Panc1 (cell line): Measurements from ENCODE around the gene HMGN2. TPM values are rescaled to one million over a fixed set of nuclear protein-coding genes. Genes with fewer than 3 reads are reported as not detected.

ENCODE experiments used
- ATAC-seq: fragments of 200-7000 bp; cut with Tn5 transposase; 2 replicates; pipeline ENCODE4 v1.9.1; 2020; ENCODE audit warnings: mild to moderate bottlenecking, moderate library complexity
- BruUV-seq: library from RNA; stranded (reverse); fragments of 400-500 nt; replicated peaks from 2 replicates; lab custom pipeline; 2021; lab: Mats Ljungman, UMichigan
- CTCF ChIA-PET: fragments of 300-600 bp; sonication (Branson Sonifier 250); formaldehyde crosslinking; loops from one replicate; lab custom pipeline; 2022; ENCODE audit warnings: antibody characterized with exemption; lab: Charles Lee
- POLR2A ChIA-PET: fragments of 300-600 bp; sonication (Branson Sonifier 250); formaldehyde crosslinking; loops from one replicate; lab custom pipeline; 2022; ENCODE audit warnings: antibody characterized with exemption; lab: Charles Lee
- DNase-seq: peaks from one replicate; pipeline ENCODE4 v3.0.0-alpha.2; 2010; ENCODE audit warnings: low read depth, low spot score
- H3K27ac ChIP-seq: 2 replicates; pipeline ENCODE4 v1.5.1; 2011; ENCODE audit warnings: mild to moderate bottlenecking, low read length, inconsistent platforms
- H3K27me3 ChIP-seq: fragments of 200-500 bp; sonication (Bioruptor generic); 2 replicates; pipeline ENCODE4 v1.6.0; 2014; ENCODE audit warnings: low read length, inconsistent platforms; ENCODE audit not compliant: control insufficient read depth, insufficient read depth
- H3K36me3 ChIP-seq: fragments of 200-500 bp; sonication (Bioruptor generic); 2 replicates; pipeline ENCODE4 v1.5.1; 2014; ENCODE audit warnings: inconsistent platforms, mild to moderate bottlenecking, low read length, moderate library complexity; ENCODE audit not compliant: control insufficient read depth, insufficient read depth
- H3K4me1 ChIP-seq: 2 replicates; pipeline ENCODE4 v1.5.1; 2011; ENCODE audit warnings: inconsistent platforms, mild to moderate bottlenecking, low read length, moderate library complexity; ENCODE audit not compliant: control insufficient read depth, insufficient read depth
- H3K4me3 ChIP-seq, 2 experiments: 2 replicates each; pipeline ENCODE4 v1.5.1; 2011 to 2012; ENCODE audit warnings: low read depth in 2 of 2, low read length in 2 of 2, mild to moderate bottlenecking in 2 of 2, inconsistent platforms in 1 of 2, moderate library complexity in 1 of 2
- H3K9me3 ChIP-seq: fragments of 200-500 bp; sonication (Bioruptor generic); 2 replicates; pipeline ENCODE4 v1.5.1; 2014; ENCODE audit warnings: low read depth, mild to moderate bottlenecking, inconsistent platforms, low read length, moderate library complexity; ENCODE audit not compliant: control insufficient read depth, insufficient read depth
- POLR2AphosphoS5 ChIP-seq: IDR thresholded peaks from 2 replicates; pipeline ENCODE4 v1.6.1; 2012; ENCODE audit warnings: mild to moderate bottlenecking, low read depth, low read length, moderate library complexity
- SIN3A ChIP-seq: IDR thresholded peaks from 2 replicates; pipeline ENCODE4 v1.6.1; 2012; ENCODE audit warnings: low read depth, mild to moderate bottlenecking, low read length, moderate library complexity, borderline replicate concordance; ENCODE audit not compliant: insufficient read depth
- TCF7L2 ChIP-seq: IDR thresholded peaks from 2 replicates; pipeline ENCODE4 v1.6.1; 2011; ENCODE audit warnings: mild to moderate bottlenecking, low read depth, low read length, inconsistent platforms
- in situ Hi-C: cut with HindIII; loops from 2 replicates; pipeline ENCODE4 v1.10.0; 2016; ENCODE audit warnings: low sequenced_read_pairs, low pct_unique_long_range_greater_than_20kb
- intact Hi-C: fragments of 100-400 bp; cut with micrococcal nuclease; formaldehyde crosslinking; loops from one replicate; pipeline ENCODE4 v1.10.0; 2022; ENCODE audit not compliant: unreplicated experiment
- total RNA-seq: library from RNA; stranded (reverse); gene quantifications from one replicate; pipeline ENCODE4 v1.2.1, GENCODE V29; 2021; ENCODE audit not compliant: unreplicated experiment
- TF ChIP-seq, protein P1 (sequence below): fragments of 450-650 bp; IDR thresholded peaks from 2 replicates; pipeline ENCODE4 v1.5.1; 2017; ENCODE audit warnings: mild to moderate bottlenecking
- TF ChIP-seq, protein P2 (sequence below), 2 experiments: IDR thresholded peaks; 2 replicates each; pipeline ENCODE4 v1.6.1; 2011 to 2012; ENCODE audit warnings: low read depth in 2 of 2, control low read depth in 1 of 2, low read length in 1 of 2, mild to moderate bottlenecking in 1 of 2, moderate library complexity in 1 of 2; ENCODE audit not compliant: insufficient read depth in 1 of 2

The HMGN2 gene
- total RNA-seq, 1 experiment from 2014 or later: 496 TPM

GRCh38 chr1:26521669-26522030 is 49.4 kb downstream of the HMGN2 start:
- TF ChIP-seq, protein P1, sequence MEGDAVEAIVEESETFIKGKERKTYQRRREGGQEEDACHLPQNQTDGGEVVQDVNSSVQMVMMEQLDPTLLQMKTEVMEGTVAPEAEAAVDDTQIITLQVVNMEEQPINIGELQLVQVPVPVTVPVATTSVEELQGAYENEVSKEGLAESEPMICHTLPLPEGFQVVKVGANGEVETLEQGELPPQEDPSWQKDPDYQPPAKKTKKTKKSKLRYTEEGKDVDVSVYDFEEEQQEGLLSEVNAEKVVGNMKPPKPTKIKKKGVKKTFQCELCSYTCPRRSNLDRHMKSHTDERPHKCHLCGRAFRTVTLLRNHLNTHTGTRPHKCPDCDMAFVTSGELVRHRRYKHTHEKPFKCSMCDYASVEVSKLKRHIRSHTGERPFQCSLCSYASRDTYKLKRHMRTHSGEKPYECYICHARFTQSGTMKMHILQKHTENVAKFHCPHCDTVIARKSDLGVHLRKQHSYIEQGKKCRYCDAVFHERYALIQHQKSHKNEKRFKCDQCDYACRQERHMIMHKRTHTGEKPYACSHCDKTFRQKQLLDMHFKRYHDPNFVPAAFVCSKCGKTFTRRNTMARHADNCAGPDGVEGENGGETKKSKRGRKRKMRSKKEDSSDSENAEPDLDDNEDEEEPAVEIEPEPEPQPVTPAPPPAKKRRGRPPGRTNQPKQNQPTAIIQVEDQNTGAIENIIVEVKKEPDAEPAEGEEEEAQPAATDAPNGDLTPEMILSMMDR: no peak
- TF ChIP-seq TCF7L2: no peak
- TF ChIP-seq, protein P2, sequence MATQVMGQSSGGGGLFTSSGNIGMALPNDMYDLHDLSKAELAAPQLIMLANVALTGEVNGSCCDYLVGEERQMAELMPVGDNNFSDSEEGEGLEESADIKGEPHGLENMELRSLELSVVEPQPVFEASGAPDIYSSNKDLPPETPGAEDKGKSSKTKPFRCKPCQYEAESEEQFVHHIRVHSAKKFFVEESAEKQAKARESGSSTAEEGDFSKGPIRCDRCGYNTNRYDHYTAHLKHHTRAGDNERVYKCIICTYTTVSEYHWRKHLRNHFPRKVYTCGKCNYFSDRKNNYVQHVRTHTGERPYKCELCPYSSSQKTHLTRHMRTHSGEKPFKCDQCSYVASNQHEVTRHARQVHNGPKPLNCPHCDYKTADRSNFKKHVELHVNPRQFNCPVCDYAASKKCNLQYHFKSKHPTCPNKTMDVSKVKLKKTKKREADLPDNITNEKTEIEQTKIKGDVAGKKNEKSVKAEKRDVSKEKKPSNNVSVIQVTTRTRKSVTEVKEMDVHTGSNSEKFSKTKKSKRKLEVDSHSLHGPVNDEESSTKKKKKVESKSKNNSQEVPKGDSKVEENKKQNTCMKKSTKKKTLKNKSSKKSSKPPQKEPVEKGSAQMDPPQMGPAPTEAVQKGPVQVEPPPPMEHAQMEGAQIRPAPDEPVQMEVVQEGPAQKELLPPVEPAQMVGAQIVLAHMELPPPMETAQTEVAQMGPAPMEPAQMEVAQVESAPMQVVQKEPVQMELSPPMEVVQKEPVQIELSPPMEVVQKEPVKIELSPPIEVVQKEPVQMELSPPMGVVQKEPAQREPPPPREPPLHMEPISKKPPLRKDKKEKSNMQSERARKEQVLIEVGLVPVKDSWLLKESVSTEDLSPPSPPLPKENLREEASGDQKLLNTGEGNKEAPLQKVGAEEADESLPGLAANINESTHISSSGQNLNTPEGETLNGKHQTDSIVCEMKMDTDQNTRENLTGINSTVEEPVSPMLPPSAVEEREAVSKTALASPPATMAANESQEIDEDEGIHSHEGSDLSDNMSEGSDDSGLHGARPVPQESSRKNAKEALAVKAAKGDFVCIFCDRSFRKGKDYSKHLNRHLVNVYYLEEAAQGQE (IDR thresholded peaks at IDR 0.05; ENCODE audit: insufficient read depth in 1 of 2, low read depth in 2 of 2, low read length in 1 of 2): no peak
- no peak for TF ChIP-seq POLR2AphosphoS5
- no peak for TF ChIP-seq SIN3A
- H3K4me3 ChIP-seq: no peak overlapping the region
- intact Hi-C loops (no loop called here), in situ Hi-C loops (no loop called here)
- H3K36me3 ChIP-seq: no peaks in the 10 kb centered on the region
- BruUV-seq: no TSS peak
- H3K27me3 ChIP-seq: no peaks in the 10 kb centered on the region
- CTCF ChIA-PET: no interaction called here
- no peaks in the 10 kb centered on the region for H3K9me3 ChIP-seq
- POLR2A ChIA-PET: no interaction called here
- no peak for DNase-seq
- H3K4me1 ChIP-seq: no peaks in the 10 kb centered on the region
- no peak for ATAC-seq
- no peak overlapping the region for H3K27ac ChIP-seq

GRCh38 chr1:26522073-26522472 is 49.8 kb downstream of the HMGN2 start:
- intact Hi-C loops (no loop called here), in situ Hi-C loops (no loop called here)
- CTCF ChIA-PET: no interaction called here
- DNase-seq (no peak), ATAC-seq (no peak)
- H3K27me3 ChIP-seq: no peaks in the 10 kb centered on the region
- no peak overlapping the region for H3K27ac ChIP-seq
- no peaks in the 10 kb centered on the region for H3K9me3 ChIP-seq
- no peaks in the 10 kb centered on the region for H3K4me1 ChIP-seq
- H3K36me3 ChIP-seq: no peaks in the 10 kb centered on the region
- TF ChIP-seq, protein P2 (IDR thresholded peaks at IDR 0.05; ENCODE audit: insufficient read depth in 1 of 2, low read depth in 2 of 2, low read length in 1 of 2): no peak
- TF ChIP-seq SIN3A (no peak), TCF7L2 (no peak), POLR2AphosphoS5 (no peak)
- TF ChIP-seq, protein P1: no peak
- POLR2A ChIA-PET: no interaction called here
- no peak overlapping the region for H3K4me3 ChIP-seq
- no TSS peak for BruUV-seq
